Dendritic cell treated with granulocyte-macrophage colony-stimulating factor and Interleukin-4, amounts not matched to agents 40 ng/mL and 50 ng/mL, for 4 days (primary cell): ENCODE data around the gene ZNF575.
"Not testable (repeated sequence)": the region's sequence is repeated elsewhere in the genome, so short reads cannot be mapped to it uniquely, and the experiment has no call there.

Source experiments
- H3K27ac Mint-ChIP-seq: one replicate; pipeline ENCODE4 v1.8.0; 2022; ENCODE audit warnings: mild to moderate bottlenecking, mixed read lengths
- H3K27me3 Mint-ChIP-seq: one replicate; pipeline ENCODE4 v1.8.0; 2022; ENCODE audit warnings: mild to moderate bottlenecking, mixed read lengths
- H3K36me3 Mint-ChIP-seq: one replicate; pipeline ENCODE4 v1.8.0; 2022; ENCODE audit warnings: low read depth, mixed read lengths
- H3K4me1 Mint-ChIP-seq: one replicate; pipeline ENCODE4 v1.8.0; 2022; ENCODE audit warnings: low read depth, mixed read lengths
- H3K4me3 Mint-ChIP-seq: one replicate; pipeline ENCODE4 v1.8.0; 2022; ENCODE audit warnings: mild to moderate bottlenecking, moderate library complexity, mixed read lengths
- H3K9me3 Mint-ChIP-seq: one replicate; pipeline ENCODE4 v1.8.0; 2022; ENCODE audit warnings: mixed read lengths
- intact Hi-C: fragments of 100-400 bp; cut with micrococcal nuclease; formaldehyde crosslinking; loops from one replicate; pipeline ENCODE4 v1.15.0; 2022

Gene ZNF575

DNA sequence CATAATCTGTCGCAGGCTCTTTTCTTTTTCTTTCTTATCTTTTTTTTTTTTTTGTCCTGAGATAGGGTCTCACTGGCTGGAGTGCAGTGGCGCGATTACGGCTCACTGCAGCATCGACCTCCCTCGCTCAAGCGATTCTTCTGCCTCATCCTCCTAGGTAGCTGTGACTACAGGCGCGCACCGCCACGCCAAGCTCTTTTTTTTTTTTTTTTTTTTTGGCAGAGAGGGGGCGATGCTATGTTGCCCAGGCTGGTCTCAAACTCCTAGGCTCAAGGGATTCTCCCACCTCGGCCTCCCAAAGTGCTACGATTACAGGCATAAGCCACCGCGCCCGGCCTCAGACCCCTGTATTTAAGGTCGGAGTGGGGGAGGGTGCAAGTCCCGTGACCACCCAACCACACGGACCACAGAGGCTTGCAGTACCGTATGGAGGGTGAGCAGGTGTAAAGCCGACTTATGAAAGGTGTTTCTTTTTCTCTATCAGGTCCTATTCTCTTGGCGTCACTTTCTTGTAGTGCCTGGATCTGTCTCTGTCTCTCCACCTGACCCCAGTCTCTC, 30.5 kb upstream of the ZNF575 start:
- H3K4me1 Mint-ChIP-seq, result peaks cover 52% of the 10 kb centered on the region
- H3K9me3 Mint-ChIP-seq, result no peaks in the 10 kb centered on the region
- peaks cover 4% of the 10 kb centered on the region for H3K27me3 Mint-ChIP-seq
- H3K27ac Mint-ChIP-seq, result peak overlapping the region; percentile 93
- intact Hi-C loops, result no loop called here
- H3K36me3 Mint-ChIP-seq, result peaks cover 94% of the 10 kb centered on the region
- H3K4me3 Mint-ChIP-seq, result peak overlapping the region; percentile 100

DNA sequence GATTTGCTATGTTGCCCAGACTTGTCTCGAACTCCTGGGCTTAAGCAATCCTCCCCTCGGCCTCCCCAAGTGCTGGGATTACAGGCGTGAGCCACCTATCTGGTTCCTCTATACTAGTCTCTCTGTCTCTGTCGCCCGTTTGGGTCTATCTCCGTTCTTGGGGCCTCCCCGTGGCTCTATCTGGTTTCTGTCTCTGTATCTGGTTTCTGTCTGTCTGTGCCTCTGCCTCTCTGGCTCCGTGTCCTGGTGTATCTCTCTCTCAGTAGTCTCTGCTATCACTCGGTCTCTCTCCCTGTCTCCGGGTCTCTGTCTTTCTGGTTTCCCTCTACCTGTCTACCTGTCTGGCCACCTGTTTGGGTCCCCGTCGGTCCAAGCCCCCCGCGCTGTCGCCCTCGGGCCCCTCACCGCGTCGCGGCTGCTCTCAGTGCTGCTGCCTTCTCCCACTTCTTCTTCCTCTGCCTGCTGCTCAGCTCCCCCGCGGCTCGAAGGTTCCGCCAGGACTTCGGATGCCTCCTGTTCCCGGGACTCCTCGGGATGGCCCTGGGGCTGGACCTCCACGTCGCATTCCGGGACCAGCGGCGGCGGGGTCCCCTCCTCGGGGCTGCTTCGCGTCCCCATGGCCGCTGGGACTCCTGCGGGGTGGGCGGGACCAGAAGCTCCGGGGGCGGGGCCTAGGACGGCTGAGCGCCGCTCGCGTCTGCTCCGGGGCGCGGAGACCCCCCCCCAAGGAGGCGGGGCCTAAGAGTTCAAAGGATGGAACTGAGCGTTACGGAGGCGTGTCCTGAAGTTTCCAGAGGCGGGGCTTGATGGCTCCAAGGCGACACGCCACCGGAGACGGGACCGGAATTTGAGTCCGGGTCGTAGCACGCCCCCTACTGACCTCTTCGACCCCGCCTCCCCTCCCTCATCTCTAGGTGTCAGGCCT, 29.2 kb upstream of the ZNF575 start:
- Mint-ChIP-seq H3K9me3 (no peaks in the 10 kb centered on the region), H3K4me1 (peaks cover 44% of the 10 kb centered on the region), H3K27ac (peak overlapping the region; percentile 93), H3K4me3 (peak overlapping the region; percentile 100), H3K27me3 (peaks cover 4% of the 10 kb centered on the region), H3K36me3 (peaks cover 94% of the 10 kb centered on the region)
- intact Hi-C loops, result loop anchor here (1.0 to 2.0 kb wide), 3 partner anchors 15 to 56 kb away; no protein-coding TSS in a partner anchor

DNA sequence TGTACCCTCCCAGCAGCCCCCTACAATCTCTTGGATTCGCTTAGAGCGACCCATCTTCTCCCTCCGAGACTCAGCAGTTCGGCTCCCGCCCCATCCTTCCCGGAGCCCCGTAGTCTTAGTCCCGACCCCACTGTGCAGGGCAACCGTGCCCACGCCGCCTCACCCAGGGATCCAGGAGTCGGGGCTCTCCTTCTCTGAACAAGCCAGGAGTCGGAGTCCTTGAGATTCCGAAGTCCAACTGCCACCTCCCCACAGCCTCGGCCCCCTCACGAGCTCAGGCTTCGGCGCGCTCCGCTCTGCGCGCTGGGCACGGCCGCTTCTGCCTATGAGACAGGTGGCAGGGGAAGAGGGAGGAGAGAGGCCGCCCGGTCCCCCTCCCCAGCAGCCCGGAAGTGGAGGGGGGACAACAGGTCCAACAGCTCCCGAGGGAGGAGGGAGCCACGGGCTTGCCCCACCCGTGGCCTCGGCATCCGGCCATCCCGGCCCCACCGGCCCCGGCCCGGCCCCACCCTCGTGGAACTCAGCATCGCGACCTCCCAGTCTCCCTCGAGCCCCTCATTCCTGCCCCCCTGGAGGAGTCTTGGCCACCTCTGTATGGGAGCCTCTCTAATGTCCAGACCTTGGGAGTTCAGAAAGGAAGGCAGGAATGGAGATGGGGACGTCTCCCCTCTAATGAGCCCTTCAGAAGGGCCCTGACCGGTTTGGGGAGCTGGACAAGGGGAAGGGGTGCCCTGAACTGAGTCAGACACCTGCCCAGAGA, 28.4 kb upstream of the ZNF575 start, which contains the start of gene PHLDB3:
Gene PHLDB3, minus strand, starts transcription at position 321 of the 760 bp plus-strand sequence. CDS start 628 bp downstream, outside the sequence.
- H3K27ac Mint-ChIP-seq, result peak within 1 kb of the TSS; percentile 93
- peaks cover 4% of the 10 kb centered on the region for H3K27me3 Mint-ChIP-seq
- H3K4me1 Mint-ChIP-seq, result peaks cover 39% of the 10 kb centered on the region
- peak within 1 kb of the TSS; percentile 100 for H3K4me3 Mint-ChIP-seq
- H3K9me3 Mint-ChIP-seq, result no peaks in the 10 kb centered on the region
- peaks cover 94% of the 10 kb centered on the region for H3K36me3 Mint-ChIP-seq
- intact Hi-C loops, result loop anchor here (1.0 to 2.0 kb wide), 3 partner anchors 14 to 57 kb away; no protein-coding TSS in a partner anchor

DNA sequence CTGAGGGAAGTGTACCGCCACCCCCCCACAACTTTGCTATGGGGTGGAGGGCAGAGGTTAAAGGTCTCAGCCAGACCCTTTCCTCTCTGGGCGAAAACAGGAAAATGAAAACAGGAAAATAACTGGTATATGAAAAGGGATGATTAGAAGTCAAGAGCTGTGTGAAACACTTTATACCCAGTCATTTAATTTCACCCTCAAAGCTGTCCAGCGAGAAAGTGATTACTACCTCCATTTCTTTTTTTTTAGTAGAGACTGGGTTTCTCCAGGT, 27.9 kb upstream of the ZNF575 start:
- Mint-ChIP-seq H3K9me3 (no peaks in the 10 kb centered on the region), H3K4me3 (peak overlapping the region; percentile 45), H3K27me3 (peaks cover 4% of the 10 kb centered on the region), H3K27ac (peak overlapping the region; percentile 93), H3K36me3 (peaks cover 94% of the 10 kb centered on the region), H3K4me1 (peaks cover 43% of the 10 kb centered on the region)
- intact Hi-C loops, result loop anchor here (2.0 kb wide), 1 partner anchor 14 kb away; no protein-coding TSS in a partner anchor

DNA sequence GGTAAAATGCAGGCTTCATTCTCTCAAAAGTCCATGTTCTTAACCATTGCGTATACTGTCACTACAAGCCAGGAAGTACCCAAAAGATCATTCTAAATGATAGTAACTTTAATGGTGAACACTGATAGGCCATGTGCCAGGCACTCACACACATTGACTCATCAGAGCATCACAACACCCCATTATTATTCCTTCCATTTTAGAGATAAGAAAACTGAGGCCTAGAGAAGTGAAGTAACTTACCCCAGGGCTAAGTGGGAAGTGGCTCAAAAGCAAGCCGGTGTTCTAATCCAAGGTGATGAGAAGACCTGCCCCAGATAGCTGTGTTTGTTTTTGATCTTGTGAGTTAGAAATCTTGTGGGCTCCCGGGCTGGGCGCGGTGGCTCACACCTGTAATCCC, 27.0 kb upstream of the ZNF575 start:
- Mint-ChIP-seq H3K9me3 (no peaks in the 10 kb centered on the region), H3K27ac (no peak overlapping the region), H3K27me3 (peaks cover 4% of the 10 kb centered on the region), H3K4me3 (no peak overlapping the region), H3K4me1 (peaks cover 43% of the 10 kb centered on the region), H3K36me3 (peaks cover 98% of the 10 kb centered on the region)
- intact Hi-C loops, result loop anchor here (2.0 kb wide), 1 partner anchor 13 kb away; no protein-coding TSS in a partner anchor

DNA sequence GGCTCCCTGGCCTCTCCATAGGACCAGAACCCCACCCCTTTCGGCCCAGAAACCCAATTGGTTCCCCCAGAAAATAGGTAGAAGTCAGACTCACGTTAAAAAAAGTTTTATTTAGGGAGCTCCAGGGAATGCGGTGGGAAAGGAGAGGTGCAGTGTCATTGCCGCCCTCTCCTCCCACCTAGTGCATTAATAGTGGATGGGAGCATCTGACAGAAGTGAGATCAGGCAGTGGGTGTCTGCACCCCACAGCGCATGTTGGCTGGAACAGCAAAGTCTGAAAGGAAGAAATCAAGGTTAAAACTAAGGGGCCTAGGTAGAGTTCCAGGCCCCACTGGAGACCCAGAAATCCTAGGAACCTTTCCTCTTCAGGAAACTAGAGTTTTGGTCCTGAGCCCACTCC, 26.4 kb upstream of the ZNF575 start:
- H3K27ac Mint-ChIP-seq, result no peak overlapping the region
- H3K4me3 Mint-ChIP-seq, result no peak overlapping the region
- intact Hi-C loops, result no loop called here
- H3K27me3 Mint-ChIP-seq, result peaks cover 4% of the 10 kb centered on the region
- H3K4me1 Mint-ChIP-seq, result peaks cover 43% of the 10 kb centered on the region
- H3K9me3 Mint-ChIP-seq, result no peaks in the 10 kb centered on the region
- H3K36me3 Mint-ChIP-seq, result peaks cover 98% of the 10 kb centered on the region

DNA sequence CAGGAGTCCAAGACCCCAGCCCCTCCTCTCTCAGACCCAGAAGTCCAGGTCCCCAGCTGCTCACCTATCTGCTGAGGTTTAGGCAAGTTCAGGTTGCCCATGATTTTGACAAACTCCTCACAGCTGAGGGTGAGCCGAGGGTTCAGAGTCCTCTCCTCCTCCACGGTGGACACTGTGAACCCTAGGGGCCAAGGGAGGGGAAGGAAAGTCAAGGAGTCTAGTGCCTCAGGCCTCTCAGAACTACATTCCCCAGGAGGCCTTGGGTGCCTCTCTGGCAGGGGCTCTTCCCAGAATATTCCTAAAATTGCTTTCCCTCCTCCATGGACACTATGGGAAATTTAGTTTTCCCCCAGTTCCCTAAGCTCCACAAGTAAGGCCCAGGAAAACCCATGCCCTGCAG, 25.1 kb upstream of the ZNF575 start:
- Mint-ChIP-seq H3K27ac (no peak overlapping the region), H3K36me3 (peaks cover 98% of the 10 kb centered on the region), H3K27me3 (peaks cover 3% of the 10 kb centered on the region), H3K4me1 (peaks cover 43% of the 10 kb centered on the region), H3K9me3 (no peaks in the 10 kb centered on the region), H3K4me3 (no peak overlapping the region)
- intact Hi-C loops, result no loop called here

DNA sequence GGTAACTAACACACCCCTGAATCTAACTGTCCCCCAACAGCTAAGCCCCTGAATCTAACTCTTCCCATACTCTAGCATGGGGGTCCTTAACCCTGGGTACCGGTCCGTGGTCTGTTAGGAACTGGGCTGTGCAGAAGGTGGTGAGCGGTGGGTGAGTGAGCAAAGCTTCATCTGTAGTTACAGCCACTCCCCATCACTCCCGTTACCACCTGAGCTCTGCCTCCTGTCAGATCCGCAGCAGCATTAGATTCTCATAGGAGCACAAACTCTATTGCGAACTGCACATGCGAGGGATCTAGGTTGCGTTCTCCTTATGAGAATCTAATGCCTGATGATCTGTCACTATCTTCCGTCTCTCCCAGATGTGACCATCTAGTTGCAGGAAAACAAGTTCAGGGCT, 22.3 kb upstream of the ZNF575 start:
- Mint-ChIP-seq H3K27ac (no peak overlapping the region), H3K27me3 (no peaks in the 10 kb centered on the region), H3K4me1 (peaks cover 21% of the 10 kb centered on the region), H3K9me3 (no peaks in the 10 kb centered on the region), H3K36me3 (peaks cover 99% of the 10 kb centered on the region), H3K4me3 (no peak overlapping the region)
- intact Hi-C loops, result no loop called here

DNA sequence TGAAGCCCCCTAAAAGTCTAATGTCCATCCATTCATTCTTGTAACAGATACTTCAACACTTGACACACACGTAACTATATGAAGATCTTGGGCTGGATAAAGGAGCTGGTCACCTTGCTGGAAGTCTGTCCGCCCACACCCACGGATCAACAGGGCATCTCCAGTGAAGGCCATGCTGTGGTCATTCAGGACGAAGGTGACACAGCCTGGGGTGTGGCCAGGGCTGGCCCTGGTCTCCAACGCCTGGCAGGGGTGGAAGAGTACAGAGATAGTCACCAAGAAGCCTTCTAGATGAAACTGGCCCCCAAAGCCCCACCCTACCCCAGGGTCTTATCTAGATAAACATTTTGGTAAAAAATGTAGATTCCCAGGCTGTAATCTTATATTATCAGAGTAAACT, 21.7 kb upstream of the ZNF575 start:
- Mint-ChIP-seq H3K4me3 (no peak overlapping the region), H3K27ac (no peak overlapping the region), H3K4me1 (peaks cover 20% of the 10 kb centered on the region), H3K9me3 (no peaks in the 10 kb centered on the region), H3K27me3 (no peaks in the 10 kb centered on the region), H3K36me3 (peaks cover 99% of the 10 kb centered on the region)
- intact Hi-C loops, result no loop called here

DNA sequence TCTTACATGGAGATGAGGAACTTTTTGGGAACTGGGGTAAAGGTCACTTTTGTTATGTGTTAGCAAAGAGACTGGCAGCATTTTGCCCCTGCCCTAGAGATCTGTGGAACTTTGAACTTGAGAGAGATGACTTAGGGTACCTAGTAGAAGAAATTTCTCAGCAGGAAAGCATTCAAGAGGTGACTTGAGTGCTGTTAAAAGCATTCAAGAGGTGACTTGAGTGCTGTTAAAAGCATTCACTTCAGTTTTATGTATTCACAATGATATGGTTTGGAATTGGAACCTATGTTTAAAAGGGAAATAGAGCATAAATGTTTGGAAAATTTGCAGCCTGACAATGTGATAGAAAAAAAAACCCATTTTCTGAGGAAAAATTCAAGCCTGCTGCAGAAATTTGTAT, 20.6 kb upstream of the ZNF575 start:
- H3K36me3 Mint-ChIP-seq, result peaks cover 99% of the 10 kb centered on the region

DNA sequence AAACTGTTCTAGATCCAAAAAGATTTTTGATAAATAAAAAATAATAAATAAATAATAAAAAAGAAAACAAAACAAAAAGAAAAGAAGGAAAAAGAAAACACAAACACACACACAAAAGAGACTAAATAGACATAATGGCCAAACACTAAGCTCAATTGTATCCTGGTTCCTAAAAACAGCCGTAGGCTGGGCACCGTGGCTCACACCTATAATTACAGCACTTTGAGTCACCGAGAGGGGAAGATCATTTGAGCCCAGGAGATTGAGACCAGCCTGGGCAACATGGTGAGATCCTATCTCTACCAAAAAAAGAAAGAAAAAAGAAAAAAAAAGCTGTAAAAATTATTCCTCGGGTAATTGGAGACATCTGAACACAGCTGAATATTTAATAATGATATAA, 14.9 kb upstream of the ZNF575 start:
- Mint-ChIP-seq H3K36me3 (peaks cover 82% of the 10 kb centered on the region), H3K4me3 (no peak overlapping the region), H3K27me3 (no peaks in the 10 kb centered on the region), H3K4me1 (peaks cover 43% of the 10 kb centered on the region), H3K9me3 (no peaks in the 10 kb centered on the region), H3K27ac (peak overlapping the region; percentile 70)
- intact Hi-C loops, result loop anchor here (2.0 kb wide), 1 partner anchor 13 kb away; the partner anchor contains the start of gene PHLDB3

More for the DNA sequence above, 20.6 kb upstream of the ZNF575 start:
- H3K9me3 Mint-ChIP-seq, intact Hi-C loops, H3K27me3 Mint-ChIP-seq, H3K27ac Mint-ChIP-seq, H3K4me3 Mint-ChIP-seq: not testable (repeated sequence)
- peaks cover 20% of the 10 kb centered on the region for H3K4me1 Mint-ChIP-seq

DNA sequence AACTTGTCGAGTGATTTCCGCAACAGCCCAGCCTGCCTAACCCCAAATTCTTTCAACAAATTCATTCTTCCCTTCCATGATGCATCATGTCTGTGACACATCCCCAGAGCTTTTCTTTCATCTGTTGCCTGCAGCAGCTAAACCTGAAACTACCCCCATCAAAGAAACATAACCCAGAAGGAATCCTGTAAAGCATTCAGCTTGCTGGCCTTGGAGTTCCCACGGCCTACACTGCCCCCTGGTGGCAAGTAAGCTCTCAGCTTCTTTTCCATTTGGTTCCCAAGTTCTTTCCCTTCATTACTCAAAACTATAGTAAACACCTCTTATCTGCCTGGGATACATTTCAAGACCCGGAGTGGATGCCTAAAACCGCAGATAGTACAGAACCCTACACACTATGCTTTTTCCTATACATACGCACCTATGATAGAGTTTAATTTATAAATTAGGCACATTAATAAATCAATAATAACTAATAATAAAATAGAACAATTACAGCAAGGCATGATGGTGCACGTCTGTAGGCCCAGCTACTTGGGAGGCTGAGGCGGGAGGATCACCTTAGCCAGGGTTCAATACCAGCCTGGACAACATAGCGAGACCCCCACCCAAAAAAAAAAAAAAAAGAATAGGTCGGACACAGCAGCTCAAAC, 13.4 kb upstream of the ZNF575 start:
- no peak overlapping the region for H3K4me3 Mint-ChIP-seq
- no peaks in the 10 kb centered on the region for H3K27me3 Mint-ChIP-seq
- no peaks in the 10 kb centered on the region for H3K9me3 Mint-ChIP-seq
- peaks cover 47% of the 10 kb centered on the region for H3K4me1 Mint-ChIP-seq
- H3K36me3 Mint-ChIP-seq, result peaks cover 78% of the 10 kb centered on the region
- no peak overlapping the region for H3K27ac Mint-ChIP-seq
- intact Hi-C loops, result loop anchor here (1.0 to 2.0 kb wide), 3 partner anchors 15 to 86 kb away; partner anchors contain the start of gene PHLDB3

DNA sequence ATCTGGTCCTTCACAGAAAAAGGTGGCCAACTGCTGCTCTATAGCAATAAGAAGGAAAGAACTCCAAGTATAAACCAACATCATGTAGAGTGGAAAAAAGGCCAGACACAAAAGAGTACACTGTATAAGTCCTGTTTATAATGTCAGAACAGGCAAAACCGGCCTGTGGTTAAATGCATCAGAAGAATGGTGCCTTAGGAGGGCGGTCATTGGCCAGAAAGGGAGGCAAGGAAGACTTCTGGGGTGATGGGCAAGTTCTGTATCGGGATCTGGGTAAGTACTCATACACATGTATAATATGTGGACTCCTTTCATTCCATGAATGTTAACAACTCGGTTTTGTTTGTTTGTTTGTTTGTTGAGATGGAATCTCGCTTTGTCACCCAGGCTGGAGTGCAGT, 10.1 kb upstream of the ZNF575 start:
- intact Hi-C loops, result no loop called here
- Mint-ChIP-seq H3K36me3 (peaks cover 70% of the 10 kb centered on the region), H3K27ac (no peak overlapping the region)

More for the DNA sequence above, 10.1 kb upstream of the ZNF575 start:
- Mint-ChIP-seq H3K9me3 (no peaks in the 10 kb centered on the region), H3K27me3 (no peaks in the 10 kb centered on the region), H3K4me3 (no peak overlapping the region), H3K4me1 (peaks cover 60% of the 10 kb centered on the region)
